ENCODE measurements around the gene OSCAR.

The OSCAR gene

DNA sequence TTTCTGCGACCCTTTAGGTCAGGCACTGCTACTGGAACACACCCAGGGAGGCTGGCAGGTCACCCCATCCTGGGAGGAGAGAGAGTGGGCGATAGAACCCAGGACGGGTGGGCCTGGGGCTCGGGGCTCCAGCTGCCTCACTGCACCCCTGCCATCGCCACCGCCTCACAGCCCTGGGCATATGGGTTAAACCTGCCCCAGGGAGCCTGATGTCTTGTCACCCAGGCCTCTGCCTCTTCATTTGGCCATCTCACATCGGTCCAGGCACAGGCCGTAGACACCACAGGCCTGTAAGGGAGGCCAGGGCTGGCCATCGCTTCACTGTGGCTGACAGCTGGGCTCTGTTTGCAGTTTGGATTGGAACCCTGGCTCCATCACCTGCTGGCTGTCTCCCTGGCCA is 25.1 kb upstream of the OSCAR start:
- in situ Hi-C loops (cut with MboI; ENCODE audit: low sequenced_read_pairs, unreplicated experiment), result no loop called here
- TF ChIP-seq, protein P1, sequence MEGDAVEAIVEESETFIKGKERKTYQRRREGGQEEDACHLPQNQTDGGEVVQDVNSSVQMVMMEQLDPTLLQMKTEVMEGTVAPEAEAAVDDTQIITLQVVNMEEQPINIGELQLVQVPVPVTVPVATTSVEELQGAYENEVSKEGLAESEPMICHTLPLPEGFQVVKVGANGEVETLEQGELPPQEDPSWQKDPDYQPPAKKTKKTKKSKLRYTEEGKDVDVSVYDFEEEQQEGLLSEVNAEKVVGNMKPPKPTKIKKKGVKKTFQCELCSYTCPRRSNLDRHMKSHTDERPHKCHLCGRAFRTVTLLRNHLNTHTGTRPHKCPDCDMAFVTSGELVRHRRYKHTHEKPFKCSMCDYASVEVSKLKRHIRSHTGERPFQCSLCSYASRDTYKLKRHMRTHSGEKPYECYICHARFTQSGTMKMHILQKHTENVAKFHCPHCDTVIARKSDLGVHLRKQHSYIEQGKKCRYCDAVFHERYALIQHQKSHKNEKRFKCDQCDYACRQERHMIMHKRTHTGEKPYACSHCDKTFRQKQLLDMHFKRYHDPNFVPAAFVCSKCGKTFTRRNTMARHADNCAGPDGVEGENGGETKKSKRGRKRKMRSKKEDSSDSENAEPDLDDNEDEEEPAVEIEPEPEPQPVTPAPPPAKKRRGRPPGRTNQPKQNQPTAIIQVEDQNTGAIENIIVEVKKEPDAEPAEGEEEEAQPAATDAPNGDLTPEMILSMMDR (IDR thresholded peaks at IDR 0.05; ENCODE audit: borderline replicate concordance, control extremely low read depth, extremely low read depth, insufficient read depth, missing control alignments), result no peak

DNA sequence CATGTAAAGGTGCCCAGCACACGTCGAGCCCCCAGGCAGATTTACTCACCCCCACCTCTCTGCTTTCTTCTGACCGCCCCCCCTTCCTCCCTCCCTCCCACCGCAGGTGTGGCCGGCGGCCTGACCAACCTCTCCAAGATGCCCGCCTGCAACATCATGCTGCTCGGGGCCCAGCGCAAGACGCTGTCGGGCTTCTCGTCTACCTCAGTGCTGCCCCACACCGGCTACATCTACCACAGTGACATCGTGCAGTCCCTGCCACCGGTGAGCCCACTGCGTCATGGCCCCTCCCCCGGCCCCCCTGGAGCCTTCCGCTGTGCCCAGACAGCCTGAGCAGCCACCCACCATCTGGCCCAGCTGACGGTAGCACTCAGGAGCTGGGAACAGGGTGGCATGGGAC is 23.8 kb upstream of the OSCAR start:
- no peak for DNase-seq (ENCODE audit: low spot score)
- TF ChIP-seq, protein P1 (IDR thresholded peaks at IDR 0.05; ENCODE audit: borderline replicate concordance, control extremely low read depth, extremely low read depth, insufficient read depth, missing control alignments), result no peak
- in situ Hi-C loops (cut with MboI; ENCODE audit: low sequenced_read_pairs, unreplicated experiment), result no loop called here

More for the DNA sequence above, 25.1 kb upstream of the OSCAR start:
- DNase-seq (ENCODE audit: low spot score), result no peak

DNA sequence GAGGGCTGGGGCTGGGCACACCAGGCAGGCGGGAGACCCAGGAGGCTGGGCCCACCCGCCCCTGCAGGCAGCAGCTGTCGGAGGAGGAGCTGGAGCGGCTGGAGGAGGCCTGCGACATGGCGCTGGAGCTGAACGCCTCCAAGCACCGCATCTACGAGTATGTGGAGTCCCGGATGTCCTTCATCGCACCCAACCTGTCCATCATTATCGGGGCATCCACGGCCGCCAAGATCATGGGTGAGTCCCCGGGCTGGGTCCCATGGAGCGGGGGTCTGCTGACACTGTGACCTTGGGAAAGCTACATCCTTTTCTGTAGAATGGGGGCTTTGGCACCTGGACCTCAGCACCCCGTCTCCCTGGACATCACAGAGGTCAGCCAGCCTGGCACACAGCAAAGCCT is 23.1 kb upstream of the OSCAR start:
- TF ChIP-seq, protein P1 (IDR thresholded peaks at IDR 0.05; ENCODE audit: borderline replicate concordance, control extremely low read depth, extremely low read depth, insufficient read depth, missing control alignments), result no peak
- no peak for DNase-seq (ENCODE audit: low spot score)
- in situ Hi-C loops (cut with MboI; ENCODE audit: low sequenced_read_pairs, unreplicated experiment), result no loop called here

- TF ChIP-seq, protein P1 (IDR thresholded peaks at IDR 0.05; ENCODE audit: borderline replicate concordance, control extremely low read depth, extremely low read depth, insufficient read depth, missing control alignments), result no peak
- in situ Hi-C loops (cut with MboI; ENCODE audit: low sequenced_read_pairs, unreplicated experiment), result no loop called here
- DNase-seq (ENCODE audit: low spot score), result no peak
These were observed 20.7 kb upstream of the OSCAR start for GRCh38 chr19:54121259-54121658.

- in situ Hi-C loops (cut with MboI; ENCODE audit: low sequenced_read_pairs, unreplicated experiment), result no loop called here
- TF ChIP-seq, protein P1 (IDR thresholded peaks at IDR 0.05; ENCODE audit: borderline replicate concordance, control extremely low read depth, extremely low read depth, insufficient read depth, missing control alignments), result no peak
- peak; percentile 97 for DNase-seq (ENCODE audit: low spot score)
These were observed 14.8 kb upstream of the OSCAR start, which contains the start of the genes PRPF31 and TFPT for GRCh38 chr19:54115109-54116063. Gene PRPF31 (plus strand): TSS chr19:54115754. CDS start chr19:54118279, 2,525 bp downstream. Gene TFPT (minus strand): TSS chr19:54115657. CDS start chr19:54115269, 388 bp downstream.

- TF ChIP-seq, protein P1 (IDR thresholded peaks at IDR 0.05; ENCODE audit: borderline replicate concordance, control extremely low read depth, extremely low read depth, insufficient read depth, missing control alignments), result no peak
- in situ Hi-C loops (cut with MboI; ENCODE audit: low sequenced_read_pairs, unreplicated experiment), result no loop called here
- peak; percentile 80 for DNase-seq (ENCODE audit: low spot score)
These were observed 13.9 kb upstream of the OSCAR start for GRCh38 chr19:54114340-54115108.
